ENCODE data around the gene C16orf89.
"Not testable (repeated sequence)": the region's sequence is repeated elsewhere in the genome, so short reads cannot be mapped to it uniquely, and the experiment has no call there.

Gene C16orf89, protein sequence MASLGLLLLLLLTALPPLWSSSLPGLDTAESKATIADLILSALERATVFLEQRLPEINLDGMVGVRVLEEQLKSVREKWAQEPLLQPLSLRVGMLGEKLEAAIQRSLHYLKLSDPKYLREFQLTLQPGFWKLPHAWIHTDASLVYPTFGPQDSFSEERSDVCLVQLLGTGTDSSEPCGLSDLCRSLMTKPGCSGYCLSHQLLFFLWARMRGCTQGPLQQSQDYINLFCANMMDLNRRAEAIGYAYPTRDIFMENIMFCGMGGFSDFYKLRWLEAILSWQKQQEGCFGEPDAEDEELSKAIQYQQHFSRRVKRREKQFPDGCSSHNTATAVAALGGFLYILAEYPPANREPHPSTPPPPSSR

DNA sequence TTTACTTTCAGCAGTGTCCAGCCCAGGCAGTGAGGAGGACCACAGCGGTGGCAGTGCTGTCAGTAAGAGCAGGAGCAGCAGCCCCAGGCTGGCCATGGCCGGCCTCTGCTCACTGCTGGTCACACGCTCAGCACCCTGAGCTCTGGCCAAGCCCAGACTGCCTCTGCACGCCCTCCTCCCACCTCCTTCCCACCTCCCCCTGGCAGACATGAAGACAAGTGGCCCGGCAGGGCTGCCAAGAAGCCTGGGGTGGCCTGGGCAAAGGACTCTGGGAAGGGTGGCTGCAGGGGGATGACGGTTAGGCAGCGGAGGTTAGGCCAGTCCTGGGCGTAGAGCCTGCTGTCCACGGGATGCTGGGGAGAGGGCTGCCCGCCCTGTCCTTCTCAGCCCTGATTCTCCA lies at the start of gene C16orf89:
Gene C16orf89 (minus strand): TSS at position 144 of the 400 bp plus-strand sequence. CDS start 48 bp downstream, at position 96.
- DNase-seq (ENCODE audit: low spot score) = no peak

DNA sequence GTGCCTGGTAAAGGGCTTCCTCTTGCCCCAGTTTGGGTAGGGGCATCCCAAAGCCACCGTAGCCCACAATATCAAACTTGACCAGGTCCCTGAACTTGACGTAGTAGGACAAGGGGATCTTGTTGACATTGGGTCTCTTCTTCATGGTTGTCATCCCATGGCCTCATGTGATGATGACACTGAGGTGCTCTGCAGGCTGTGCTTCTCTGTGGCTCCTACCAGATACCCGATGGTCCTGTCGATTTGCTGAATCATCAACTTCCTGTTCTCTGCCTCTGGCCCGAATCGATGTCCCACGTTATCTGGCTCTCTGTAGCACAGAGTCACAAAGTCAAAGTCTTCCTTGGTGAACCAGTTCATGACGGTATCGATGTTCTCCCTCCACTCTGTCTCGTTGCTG lies 45.2 kb upstream of the C16orf89 start:
- DNase-seq (ENCODE audit: low spot score) = not testable (repeated sequence)

DNA sequence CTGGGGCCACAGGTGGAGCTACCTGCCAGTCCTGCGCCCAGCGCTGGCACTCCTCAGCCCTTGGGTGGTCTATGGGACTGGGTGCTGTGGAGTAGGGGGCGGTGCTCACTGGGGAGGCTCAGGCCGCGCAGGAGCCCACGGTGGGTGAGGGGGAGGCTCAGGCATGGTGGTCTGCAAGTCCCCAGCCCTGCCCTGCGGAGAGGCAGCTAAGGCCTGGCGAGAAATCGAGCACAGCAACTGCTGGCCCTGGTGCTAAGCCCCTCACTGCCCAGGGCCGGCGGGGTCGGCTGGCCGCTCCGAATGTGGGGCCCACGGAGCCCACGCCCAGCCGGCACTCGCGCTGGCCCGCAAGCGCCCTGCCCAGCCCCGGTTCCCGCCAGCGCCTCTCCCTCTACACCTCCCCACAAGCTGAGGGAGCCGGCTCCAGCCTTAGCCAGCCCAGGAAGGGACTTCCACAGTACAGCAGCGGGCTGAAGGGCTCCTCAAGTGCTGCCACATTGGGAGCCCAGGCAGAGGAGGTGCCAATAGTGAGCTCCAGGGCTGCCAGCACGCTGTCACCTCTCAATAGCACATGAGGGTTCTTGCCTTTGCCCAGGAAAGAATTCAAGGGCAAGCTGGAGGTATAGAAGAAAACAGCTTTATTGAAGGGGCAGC lies 42.9 kb upstream of the C16orf89 start:
- no peak for DNase-seq (ENCODE audit: low spot score)

DNA sequence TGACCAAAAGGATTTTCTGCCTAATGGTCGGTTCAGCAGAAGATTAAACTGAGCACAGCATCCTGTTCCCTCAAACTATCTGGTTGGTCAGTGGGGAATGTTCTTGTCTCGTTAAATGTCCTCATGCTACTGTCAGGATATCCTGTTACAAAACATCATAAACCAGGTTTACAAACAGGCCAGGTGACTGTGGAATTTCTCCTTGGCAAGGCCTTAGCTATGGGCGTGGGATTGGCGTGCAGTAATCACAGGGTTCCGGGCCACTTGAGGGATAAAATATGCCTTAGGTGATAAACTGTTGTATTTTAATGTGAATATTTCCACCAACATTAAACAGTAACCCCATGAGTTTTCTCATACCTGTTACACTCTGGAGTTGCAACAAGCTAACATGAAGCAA lies 39.3 kb upstream of the C16orf89 start:
- DNase-seq (ENCODE audit: low spot score) = not testable (repeated sequence)

DNA sequence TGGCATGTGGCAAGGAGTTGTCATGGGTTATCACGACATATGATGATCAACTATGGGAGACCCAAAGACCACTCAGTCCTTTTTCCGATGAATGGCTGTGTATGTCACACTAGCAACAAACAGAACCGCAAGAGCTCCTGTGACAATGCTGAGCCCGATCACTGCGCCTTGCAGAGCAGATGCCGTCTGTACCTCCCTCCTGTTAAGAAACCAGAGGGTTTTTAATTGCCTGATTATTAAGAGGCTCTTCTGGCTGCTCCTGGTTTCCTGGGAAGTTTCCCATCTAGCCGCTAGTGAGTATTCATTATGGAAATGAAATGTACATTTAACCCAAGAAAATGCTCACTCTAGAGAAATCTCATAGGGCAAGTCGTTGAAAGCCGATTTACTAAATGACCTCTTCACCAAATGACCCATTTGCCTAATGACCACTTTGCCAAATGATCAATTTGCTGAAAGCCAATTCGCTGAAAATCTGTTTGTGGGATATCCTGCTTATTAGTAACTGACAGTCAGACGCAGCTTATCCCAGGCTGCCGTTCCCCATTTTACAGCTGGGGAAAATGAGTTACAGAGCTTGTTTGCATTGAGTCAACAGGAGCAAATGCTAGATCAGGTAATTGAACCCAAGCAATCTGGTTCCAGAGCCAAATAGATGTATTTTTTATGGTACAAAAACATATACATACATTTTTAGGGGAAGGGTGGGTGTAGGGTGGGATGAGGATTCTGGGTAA lies 37.7 kb upstream of the C16orf89 start:
- not testable (repeated sequence) for DNase-seq (ENCODE audit: low spot score)

DNA sequence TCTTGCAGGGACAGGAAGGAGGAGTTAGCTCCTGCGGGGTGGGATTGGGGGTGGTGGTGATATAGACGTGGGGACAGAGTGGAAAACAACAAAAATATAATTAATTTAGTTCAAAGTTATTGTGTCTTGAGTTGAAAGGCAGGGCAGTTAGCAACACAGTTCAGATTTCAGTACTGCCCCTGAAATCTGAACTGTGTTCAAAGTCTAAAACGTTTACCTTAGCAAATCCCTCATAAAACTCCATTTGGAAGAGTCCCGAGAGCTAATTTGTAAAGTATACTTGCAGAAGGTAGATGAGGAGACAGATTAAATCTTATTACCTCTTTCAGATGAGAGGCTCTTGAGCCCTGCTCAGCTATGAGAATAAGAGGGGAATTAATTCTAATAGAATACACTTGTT lies 33.4 kb upstream of the C16orf89 start:
- not testable (repeated sequence) for DNase-seq (ENCODE audit: low spot score)

DNA sequence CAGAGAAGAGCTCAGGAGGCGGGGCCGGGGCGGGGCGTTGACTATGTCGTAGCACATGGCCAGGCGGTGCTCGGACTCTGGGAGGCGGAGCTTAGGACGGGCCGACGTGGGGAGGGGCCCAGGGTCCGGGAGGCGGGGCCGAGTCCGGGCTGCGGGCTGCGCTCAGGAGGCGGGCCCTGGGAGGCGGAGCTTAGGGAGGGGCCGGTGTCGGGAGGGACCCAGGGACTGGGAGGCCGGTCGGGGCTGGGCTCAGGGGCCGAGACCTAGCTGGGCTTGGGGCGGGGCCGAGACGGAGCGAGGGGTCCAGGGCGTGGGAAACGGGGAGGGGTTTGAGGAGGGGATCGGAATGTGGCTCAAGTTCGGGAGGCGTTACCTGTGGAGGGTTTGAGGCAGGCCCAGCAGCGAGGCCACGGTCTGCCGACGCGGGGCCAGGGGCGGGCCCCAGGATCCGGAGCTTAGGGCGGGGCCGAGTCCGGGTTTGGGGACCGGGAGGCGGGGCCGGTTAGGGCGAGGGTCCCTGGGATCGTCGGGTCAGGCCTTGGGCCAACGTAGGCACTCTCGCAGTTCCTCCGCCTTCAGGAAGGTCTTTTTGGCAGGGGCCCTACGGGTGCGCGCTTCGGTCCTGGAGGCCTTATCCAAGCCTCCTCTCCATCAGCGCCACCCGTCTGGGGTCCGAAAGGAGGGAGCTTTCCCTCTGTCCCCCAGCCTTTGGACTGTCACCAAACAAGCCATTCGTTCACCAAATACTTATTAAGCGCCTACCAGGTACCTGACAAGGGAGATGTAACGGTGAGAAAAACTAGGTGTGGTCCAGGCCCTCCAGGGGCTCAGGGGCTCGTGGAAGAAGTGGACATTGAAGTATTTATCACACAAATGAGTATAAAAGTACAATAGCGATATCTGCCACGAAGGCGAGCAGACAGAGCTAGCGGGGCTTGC lies 32.7 kb upstream of the C16orf89 start:
- DNase-seq (ENCODE audit: low spot score) = peak; percentile 62

DNA sequence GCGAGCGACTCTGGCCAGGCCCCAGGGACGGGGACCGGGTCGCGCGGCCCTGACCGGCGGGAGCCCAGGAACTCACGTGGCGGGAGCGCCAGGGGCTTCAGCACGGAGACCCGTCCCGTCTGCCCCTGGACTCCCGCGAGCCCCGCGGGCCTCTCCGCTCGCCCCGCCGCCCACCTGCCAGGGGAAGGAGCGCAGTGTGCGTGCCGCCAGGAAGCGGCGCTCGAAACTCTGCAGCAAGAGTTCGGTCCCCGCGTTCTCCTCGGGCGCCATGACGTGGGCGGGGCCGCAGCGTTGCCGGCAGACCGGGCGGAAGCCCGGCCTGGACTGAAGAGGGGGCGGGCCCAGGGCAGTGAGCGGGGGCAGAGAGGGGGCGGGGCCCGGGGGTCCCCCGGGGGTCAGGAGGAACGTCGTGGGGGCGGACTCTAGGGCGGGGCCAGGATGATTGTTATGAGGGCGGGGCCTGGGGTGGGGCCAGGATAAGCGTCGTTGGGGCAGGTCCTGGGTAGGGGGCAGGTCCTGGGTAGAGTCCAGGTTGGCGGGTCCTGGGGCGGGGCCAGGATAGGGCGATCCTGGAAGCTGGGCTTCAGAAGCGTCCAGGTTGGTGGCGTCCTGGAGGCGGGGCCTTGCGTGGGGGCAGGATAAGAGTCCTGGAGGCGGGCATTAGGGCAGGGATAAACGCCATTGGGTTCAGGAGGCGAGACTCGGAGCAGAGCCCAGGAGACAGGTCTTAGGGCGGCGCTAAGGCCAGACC lies 31.9 kb upstream of the C16orf89 start, which contains the start of gene EEF2KMT:
Gene EEF2KMT (minus strand): TSS at position 326 of the 751 bp plus-strand sequence. CDS start 56 bp downstream, at position 270.
- peak; percentile 99 for DNase-seq (ENCODE audit: low spot score)

DNA sequence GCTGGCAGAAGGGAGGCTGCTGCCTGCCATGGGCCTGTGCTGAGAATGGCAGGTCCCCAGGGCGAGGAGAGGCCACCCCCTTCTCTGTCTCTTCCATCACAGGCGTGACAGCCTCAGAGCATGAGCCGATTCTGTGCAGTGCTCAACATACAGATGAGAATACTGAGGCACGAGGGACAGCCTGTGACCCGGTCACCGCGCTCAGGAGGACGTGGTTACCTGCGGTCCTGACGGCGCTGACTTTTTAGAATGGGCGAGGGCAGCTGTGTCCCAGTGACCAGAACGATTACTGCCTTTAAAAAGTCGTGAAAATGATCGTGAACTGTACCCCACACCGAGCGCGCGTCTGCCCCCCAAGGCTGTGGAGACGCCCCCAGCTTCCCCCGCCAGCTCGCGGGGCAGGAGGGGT lies 31.3 kb upstream of the C16orf89 start:
- DNase-seq (ENCODE audit: low spot score) = peak; percentile 29

DNA sequence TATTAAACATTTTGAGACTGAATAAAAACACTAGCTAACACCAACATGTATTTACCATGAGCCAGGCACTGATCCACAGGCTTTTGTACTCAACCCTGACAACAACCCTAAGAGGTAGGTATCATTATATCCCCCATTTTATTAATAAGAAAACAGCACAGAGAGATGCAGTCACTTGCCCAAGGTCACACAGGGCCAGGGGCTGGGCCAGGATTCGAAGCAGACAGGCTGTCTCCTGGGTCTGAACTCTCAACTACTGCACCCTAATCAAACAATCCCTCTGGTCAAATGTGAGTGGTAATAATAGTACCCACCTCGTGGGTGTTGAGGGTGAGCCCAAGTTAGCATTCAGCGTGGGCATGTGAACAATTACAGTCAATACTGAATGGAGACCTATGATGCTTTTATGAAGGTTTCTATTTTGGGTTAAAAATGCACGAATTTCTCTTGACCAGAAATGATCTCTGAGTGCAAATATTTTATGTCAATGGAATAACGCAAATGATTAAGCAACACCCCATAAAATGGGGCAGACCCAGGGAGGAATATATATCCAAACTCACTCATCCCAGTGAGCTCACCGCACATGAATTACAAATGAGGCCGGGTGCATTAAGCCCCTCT lies 30.8 kb upstream of the C16orf89 start:
- DNase-seq (ENCODE audit: low spot score) = not testable (repeated sequence)

DNA sequence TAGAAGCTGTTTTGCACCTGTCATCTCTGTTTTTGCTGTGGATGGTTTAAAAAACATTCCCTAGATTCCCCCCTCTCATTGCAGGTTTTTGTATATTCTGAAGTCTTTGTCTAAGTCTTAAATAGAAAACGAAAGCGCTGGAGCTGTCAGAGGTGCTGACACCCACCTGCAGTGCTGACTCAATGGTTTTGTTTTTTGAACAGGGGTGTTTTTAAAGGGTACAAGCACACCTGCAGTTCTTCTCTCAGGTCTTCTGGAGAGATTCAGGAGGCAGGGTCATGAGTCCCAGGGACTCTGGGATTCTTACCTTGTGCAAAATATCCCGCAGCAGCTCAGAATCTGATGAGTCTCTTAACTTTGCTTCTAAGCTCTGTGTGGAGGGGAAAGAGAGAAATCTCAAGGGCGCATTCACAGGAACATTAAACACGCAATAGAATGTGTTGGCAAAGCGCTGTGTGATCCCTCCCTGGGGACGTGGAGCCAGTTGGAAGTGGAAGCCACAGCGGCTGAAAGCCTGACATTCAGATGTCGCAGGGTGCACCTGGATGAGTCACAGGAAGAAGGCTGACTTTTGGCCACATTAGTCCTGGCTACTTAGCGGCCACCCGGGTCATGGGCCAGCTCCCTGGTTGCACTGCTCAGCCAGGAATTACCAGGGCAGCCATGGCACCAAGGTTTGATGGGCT lies 29.5 kb upstream of the C16orf89 start:
- not testable (repeated sequence) for DNase-seq (ENCODE audit: low spot score)

DNA sequence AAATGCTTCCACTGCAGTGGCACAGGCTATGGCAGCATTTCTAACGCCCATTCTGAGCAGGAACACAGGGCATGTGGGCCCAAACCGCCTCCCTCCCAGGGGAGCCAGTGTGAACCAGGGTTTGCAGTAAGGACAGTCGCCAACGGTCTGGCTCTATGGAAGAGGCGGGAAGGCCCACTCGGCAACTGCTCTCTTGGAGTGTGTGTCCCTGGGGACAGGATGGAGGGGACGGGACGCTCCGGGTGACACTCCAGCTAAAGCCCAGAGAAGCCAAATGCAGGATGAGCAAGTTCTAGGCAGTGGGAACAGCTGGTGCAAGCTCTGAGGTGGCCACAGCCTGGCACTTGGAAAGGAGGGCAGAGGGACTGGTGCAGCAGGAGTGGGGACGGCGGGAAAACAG lies 28.0 kb upstream of the C16orf89 start:
- DNase-seq (ENCODE audit: low spot score) = not testable (repeated sequence)

DNA sequence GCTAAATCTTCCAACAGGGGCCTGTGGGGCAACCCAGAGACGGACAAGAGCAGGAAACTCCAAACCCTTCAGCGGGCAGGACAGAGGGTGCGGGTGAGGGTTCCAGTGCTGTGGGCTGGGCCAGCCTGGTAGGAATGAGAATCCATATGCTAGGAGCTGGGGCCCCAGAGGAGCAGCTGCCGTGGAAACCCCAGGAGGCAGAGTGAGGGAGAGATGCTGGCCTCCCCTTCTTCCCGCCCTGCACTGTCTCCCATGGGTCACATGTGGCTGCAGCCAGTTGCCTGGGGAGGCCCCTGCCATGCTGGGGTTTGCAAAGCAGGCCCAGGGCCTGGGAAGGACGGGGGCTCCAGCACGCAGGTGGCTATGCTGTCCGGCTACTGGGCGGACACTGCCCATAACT lies 27.3 kb upstream of the C16orf89 start:
- not testable (repeated sequence) for DNase-seq (ENCODE audit: low spot score)

DNA sequence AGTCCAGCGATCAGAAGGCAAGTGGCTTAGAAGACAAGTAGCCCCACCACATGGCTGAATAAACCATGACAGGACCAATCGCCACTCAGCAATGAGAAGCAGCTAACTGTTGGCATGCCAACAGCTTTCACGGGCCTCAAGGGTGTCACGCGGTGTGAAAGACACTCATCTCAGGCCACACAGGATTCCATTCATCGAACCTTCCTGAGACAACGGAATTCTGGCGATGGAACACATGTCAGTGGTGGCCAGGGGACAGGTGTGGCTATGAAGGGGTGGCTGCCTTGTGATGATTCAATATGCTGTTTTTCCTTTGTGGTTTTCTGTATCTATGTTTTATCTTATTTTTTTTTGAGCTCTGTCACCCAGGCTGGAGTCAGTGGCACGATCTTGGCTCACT lies 24.8 kb upstream of the C16orf89 start:
- DNase-seq (ENCODE audit: low spot score) = not testable (repeated sequence)

DNA sequence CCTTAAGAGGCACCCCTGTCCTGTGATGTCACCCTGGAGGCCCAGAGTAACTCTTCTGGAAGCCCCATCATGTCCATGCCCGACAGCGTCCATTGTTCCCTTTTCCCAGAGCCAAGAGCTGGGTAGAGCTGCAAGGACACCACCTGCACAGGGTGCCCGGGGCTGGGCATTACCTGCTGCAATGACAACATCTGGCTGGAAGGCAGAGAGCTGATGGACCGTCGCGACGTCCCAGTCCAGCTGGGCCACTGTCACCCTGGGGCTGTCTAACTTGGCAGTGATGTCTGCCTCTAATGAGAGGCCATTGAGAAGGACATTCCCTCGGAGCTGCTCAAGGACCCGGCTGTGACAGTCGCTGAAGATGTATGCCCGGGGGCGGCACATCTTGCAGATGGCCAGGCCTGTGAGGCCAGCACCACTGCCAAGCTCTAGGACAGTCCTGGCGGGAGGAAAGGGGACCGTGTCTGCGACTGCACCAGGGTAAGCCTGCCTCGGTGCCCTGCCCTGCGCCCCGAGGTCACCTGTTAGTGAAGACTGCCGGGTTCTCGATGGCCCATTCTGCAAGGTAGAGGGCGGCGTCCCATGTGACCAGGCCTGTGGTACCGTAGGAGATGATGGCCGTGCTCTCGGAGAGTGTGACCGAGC lies 24.3 kb upstream of the C16orf89 start:
- not testable (repeated sequence) for DNase-seq (ENCODE audit: low spot score)

DNA sequence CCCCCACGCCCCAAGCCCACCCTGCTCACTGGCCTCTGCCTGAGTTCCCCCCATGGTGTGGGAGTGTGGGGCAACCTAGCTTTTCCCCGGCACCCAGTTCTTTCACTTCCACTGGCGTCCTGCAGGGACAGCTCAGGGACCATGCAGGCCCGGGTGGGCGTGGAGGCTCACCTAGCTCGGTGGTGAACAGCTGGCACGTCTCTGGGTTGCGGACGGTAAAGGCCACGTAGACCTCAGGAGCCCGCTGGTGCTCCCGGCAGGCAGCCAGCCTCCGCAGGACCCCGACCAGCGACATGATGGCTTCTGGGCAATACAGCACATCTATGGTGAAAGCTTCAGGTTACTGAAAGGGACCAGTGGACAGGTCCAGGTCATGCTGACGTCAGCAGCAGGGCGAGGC lies 23.2 kb upstream of the C16orf89 start:
- not testable (repeated sequence) for DNase-seq (ENCODE audit: low spot score)

DNA sequence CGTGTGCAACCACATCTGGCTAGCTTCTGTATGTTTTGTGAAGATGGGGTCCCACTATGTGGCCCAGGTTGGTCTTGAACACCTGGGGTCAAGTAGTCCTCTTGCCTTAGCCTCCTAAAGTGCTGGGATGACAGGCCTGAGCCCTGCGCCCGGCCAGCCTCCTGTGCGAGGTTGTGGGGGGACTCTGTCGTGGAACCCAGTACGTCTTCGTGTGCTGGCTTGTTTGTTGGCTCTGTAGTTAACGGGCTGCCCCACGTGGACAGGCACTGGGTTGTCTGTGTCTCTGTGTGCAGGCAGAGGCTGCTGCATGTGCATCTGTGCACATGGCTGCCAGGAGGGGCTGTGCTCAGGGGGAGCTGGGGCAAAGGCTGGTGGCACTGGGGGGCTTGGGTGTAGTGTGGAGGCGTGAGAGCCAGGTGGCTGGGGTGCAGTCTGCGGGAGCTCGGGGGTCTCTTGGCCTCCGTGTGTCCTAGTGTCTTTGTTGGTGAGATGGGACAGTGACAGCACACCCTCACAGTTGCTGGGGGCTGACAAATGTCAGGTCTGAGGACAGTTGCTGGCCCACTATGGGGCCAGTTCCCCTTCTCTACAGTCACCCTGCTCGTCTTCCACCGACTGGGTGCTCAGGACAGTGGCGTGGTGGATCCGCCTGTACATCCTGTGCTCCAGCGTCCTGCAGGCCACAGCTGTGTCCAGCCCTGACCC lies 22.5 kb upstream of the C16orf89 start:
- not testable (repeated sequence) for DNase-seq (ENCODE audit: low spot score)

DNA sequence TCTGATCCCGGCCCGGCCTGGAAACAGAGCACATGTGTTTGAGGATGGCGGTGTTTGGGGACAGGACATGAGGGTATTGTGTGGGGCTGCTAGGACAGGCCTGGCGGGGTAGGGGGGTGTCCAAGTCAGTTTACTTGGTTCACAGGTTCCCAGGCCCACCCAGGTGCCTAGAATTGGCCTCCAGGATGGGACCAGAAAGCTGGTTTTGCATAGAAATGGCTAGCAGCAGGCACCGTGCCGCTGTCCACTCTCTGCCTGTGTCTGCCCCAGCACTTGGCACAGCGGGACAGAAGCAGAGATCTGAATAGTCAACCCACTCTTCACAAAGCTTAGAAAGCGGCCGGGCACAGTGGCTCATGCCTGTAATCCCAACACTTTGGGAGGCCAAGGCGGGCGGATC lies 20.0 kb upstream of the C16orf89 start:
- DNase-seq (ENCODE audit: low spot score) = not testable (repeated sequence)

All from kidney tubule cell (primary cell).